GM18858 (cell line): Measurements from ENCODE around the gene MACROD2.

ENCODE experiments used
- ATAC-seq: cut with Tn5 transposase; IDR thresholded peaks from one replicate; pipeline ENCODE4 v1.9.1; 2021; ENCODE audit not compliant: unreplicated experiment

The MACROD2 gene

GRCh38 chr20:15742087-15742486, 1746.8 kb downstream of the MACROD2 start:
- no peak for ATAC-seq

DNA sequence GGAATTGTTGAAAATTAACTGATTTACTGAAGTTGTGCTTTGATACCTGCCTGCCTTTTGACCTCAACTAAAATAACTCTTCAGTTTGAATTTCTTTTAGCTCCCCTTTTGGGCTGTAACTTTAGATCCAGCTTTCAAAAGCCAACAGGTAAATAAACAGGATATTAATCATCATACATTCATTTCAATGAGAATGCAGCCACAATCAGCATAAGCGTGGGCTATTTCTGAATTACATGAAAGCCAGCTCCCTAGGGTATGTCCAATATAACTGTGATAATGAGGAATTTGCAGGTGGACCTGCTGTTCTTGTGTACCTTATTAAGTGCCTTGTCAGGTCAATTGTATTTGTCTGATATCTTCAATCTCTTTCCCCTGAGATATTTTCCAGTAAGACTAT, 1747.3 kb downstream of the MACROD2 start:
- ATAC-seq = no peak

DNA sequence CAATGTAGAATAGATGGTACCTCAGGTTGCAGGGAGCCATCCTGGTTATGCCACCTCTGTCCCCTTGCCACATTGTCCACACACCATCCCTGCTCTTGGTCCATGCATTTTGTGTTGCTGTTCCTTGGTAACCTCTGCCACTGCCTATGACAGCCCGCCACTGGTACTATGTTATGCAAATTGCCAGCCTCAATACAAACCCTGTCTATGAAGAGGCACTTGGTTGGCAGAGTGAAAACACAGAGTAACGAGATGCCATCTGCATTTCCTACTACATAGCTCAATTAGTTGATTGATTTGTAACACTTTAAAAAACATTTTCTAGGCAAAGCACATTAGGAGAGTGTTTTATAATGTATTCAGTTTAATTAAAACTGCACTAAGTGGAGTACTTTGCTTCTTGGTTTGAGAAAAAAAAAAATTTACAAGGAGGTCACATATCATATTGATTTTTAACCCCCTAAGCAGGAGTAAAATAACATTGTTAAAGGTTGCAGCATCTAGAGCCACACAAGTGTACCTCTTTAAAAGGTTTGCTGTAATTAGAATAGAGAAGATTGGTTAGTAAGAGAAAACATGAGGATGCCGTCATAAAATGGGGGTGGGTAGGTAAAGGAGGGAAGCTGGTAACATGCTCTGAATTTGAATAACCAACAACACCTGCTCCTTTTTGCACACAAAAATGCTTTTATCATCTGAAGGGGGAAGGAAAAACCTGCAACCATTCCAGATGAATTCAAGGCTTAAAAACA, 1760.9 kb downstream of the MACROD2 start:
- no peak for ATAC-seq

GRCh38 chr20:15756754-15757115, 1761.4 kb downstream of the MACROD2 start:
- no peak for ATAC-seq

DNA sequence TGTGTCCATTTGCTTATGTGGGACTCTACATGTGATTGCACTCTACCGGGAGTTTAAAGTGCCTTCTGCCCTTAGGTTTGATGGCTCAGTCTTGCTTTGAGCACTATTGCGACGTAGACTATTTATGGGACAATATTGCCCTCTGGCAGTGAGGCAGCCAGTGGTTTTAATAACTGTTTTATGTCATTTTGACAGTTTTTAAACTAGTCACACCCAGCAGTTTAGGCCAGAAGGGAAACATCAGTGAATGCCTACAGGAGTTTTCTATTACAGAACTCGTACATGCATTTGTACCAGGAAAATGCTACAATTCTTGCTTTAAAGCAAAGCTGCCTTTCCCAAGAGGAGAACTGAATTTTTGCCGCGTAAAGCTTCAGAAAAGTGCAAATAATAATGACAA, 1764.3 kb downstream of the MACROD2 start:
- ATAC-seq = no peak

DNA sequence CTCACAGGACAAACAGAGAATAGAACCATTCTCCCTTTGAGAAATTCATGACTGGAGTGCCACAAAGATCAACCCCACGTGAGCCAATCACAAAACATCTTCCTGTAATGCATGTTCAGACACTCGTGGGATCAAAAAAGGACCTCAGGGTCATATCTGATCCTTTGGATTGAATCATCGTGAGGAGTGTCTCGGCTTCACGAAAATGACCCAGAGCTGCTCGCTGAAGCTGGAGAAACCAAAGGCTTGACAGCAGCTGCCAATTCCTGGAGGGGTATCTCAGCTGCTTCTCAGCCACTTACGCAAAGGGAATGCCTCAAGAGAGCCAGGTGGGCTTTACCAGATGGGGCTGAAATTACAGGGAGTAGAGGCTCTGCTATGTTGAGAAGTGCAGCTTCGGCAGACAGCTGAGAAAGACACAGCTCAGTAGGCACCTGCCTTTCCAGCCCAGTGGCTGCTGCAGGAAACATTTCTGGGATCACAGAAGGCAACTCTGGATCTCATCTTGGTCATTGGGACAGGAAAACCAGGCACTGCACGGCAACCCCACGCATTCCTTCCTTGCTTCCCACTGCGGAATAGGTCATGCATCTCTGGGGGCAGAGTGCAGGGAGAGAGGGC, 1764.8 kb downstream of the MACROD2 start:
- ATAC-seq = no peak

DNA sequence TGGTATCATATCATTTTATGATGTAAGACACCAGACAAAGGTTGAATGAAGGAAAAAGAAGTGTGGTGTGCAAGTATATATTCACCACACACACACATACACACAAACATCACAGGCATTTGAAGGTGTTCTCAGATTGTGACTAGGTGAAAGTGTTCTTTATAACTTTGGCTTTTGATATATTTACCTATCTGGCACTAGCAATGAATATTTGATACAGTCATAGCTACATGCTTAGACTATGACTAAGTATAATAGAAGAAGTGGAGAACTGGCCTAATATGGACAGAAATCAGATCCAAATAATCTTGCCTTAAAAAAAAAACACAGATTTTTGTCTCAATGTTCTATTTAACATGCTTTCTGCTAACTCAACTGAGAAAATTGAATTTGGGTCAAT, 1768.0 kb downstream of the MACROD2 start:
- no peak for ATAC-seq

- no peak for ATAC-seq
Measured at GRCh38 chr20:15767586-15767985, 1772.3 kb downstream of the MACROD2 start.

- no peak for ATAC-seq
Measured at GRCh38 chr20:15767999-15768741, 1772.9 kb downstream of the MACROD2 start.

- ATAC-seq = no peak
Measured at GRCh38 chr20:15772826-15773225, 1777.5 kb downstream of the MACROD2 start.

GRCh38 chr20:15774926-15775325, 1779.6 kb downstream of the MACROD2 start:
- ATAC-seq = no peak

GRCh38 chr20:15776770-15777466, 1781.6 kb downstream of the MACROD2 start:
- no peak for ATAC-seq

- no peak for ATAC-seq
Measured at GRCh38 chr20:15784020-15784419, 1788.7 kb downstream of the MACROD2 start.

GRCh38 chr20:15789079-15789478, 1793.8 kb downstream of the MACROD2 start:
- ATAC-seq = no peak

- ATAC-seq = no peak
Measured at GRCh38 chr20:15792855-15793254, 1797.5 kb downstream of the MACROD2 start.

DNA sequence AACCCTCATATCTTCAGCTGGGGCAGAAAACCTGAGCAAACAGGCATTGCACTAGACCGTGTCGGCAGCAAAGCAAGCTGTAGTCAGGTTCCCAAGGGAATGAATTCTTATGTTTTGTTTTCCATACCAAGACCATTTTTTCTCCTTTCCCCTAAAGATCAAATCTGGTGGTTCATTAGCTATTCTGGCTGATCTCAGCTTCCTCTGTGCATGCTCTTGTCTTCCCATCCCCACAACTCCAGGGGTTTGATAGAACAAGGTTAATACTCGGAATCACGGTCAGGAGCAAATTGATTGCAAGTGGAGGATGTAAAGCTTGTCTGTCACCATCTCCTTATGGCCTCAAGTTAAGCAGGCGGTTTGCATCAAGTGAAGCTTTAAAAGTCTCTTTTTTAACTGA, 1799.1 kb downstream of the MACROD2 start:
- no peak for ATAC-seq

DNA sequence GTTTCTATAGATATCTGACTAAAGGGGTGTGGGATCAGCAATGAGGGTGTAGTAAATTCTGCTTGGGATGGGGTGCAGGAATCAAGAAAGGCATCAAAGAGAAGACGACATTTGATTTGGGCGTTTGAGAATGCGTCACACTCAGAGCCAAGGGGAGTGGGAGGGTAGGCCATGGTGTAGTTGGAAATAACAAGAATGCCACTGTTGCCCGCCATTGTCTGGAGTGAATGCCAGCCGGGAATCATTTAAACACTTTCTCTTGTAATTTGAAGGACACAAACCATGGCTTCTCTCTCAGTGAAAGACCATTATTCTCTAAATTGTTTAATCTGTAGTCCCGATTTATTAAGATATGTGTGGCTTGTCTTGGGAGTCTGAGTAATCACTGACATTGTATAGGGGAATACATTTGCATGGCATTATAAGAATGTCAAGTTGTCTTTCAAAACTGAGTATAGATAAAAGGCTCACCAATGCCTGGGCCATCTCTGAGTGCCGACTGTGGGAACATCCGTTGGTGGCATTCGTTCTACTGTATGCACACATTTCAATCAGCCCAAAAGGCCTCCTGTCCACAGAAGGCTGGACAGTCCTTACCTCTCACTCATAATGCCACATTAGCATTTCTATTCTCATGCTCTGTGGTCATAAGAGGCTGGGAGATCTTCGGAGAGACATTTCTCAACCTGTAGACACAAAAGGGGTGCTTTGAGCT, 1800.1 kb downstream of the MACROD2 start:
- ATAC-seq = no peak

- ATAC-seq = no peak
Measured at GRCh38 chr20:15799871-15800270, 1804.6 kb downstream of the MACROD2 start.

DNA sequence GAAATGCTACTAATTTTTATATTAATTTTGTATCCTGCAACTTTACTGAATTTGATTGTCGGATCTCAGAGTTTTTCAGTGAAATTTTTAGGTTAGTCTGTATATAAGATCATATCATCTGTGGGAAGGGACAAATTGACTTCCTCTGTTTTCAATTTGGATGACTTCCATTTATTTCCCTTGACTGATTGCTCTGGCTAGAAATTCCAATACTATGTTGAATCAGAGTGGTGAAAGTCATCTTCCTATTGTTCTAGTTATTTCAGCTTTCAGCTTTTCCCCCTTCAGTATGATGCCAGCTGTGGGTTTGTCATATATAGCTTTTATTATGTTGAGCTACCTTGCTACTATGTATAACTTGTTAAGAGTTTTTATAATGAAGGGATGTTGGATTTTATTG, 1806.7 kb downstream of the MACROD2 start:
- ATAC-seq = no peak

GRCh38 chr20:15805154-15805553, 1809.8 kb downstream of the MACROD2 start:
- ATAC-seq = no peak

DNA sequence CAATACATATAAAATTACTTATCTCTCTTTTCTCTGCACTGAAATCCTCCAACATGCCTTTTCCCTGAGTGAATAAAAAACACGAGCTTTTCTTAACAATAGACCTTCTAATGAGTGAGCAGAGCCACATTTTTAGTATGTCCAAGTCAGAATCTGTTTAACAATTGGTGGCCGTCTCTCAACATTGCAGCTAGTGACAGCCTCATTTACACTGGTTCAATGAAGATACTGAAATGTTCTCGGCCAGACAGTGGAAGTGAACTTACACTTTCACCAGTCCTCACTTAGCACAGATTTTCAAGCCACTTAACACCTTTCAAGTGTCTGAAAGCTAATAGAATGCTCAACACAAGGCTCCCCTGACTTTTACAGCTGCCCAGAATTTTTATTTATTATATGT, 1810.8 kb downstream of the MACROD2 start:
- ATAC-seq = no peak
